CD4-positive, alpha-beta T cell treated with Interleukin-1 beta for 1 hour (primary cell): ENCODE results near the gene HOXA3.

Experiments
- DNase-seq, 2 donors: peaks; one replicate each; pipeline ENCODE4 v3.0.0-alpha.2; 2020 to 2022

The HOXA3 gene

GRCh38 chr7:27151931-27152815, at the start of gene HOXA3:
TSS of gene HOXA3 (minus strand) at chr7:27152583. CDS start at chr7:27110640, 41,943 bp downstream.
- no peak for DNase-seq

DNA sequence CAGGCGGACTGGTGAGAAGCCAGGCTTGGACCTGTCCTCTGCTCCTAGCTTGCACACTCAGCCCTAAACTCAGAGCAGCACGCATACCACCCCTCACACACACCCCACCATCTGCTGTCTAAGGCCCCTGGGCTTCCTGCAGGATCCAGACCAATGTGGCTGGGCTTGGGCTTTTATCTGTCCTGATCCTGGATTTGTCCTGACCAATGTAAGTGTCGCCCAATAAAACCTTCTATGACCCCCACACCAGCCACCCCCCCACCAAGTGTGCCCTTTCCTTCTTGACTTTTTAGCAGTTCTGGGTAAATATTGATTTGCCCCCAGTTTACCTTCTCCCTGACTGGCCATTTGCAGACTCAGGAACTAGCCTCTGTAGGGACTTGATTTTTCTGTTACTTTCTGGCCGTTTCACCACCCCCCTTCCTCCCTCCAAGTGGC, 49.2 kb upstream of the HOXA3 start:
- no peak for DNase-seq

DNA sequence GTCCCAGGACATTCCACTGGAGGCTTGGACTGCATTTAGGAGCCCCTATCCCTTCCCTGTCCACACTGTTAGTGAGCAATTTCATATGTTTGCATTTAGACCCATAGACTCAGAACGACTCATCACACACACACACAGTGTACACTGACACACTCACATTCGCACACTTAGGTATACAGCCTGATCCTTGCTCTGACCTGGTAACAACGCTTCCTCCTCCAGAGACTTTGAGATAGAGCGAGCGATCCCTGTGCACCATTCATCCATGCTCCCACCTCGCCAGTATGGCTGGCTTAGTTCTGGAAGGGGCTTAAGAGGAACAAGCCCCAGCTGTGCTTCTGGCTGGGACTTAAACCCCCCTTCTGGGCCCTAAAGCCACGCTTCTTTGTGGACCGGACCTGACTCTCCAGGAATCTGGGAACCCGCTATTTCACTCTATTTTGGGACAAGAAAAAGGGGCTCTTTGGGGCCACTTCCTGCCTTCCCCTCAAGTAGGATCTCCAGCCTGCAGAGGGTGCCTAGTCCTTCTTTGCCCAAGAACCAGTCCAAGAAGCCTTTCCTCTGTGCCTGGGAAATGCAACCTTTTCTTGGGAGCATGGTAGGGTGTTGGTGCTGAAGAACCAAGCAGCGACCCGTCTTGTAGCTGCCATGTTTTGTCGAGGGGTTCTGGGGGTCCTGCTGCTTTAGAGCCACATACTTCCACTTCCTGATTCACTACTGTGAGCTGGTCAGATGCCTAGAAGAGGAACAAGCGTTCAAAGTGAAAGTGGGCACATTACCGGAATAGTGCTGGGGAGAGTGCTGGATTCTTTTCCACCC, 48.6 kb upstream of the HOXA3 start:
- no peak for DNase-seq

DNA sequence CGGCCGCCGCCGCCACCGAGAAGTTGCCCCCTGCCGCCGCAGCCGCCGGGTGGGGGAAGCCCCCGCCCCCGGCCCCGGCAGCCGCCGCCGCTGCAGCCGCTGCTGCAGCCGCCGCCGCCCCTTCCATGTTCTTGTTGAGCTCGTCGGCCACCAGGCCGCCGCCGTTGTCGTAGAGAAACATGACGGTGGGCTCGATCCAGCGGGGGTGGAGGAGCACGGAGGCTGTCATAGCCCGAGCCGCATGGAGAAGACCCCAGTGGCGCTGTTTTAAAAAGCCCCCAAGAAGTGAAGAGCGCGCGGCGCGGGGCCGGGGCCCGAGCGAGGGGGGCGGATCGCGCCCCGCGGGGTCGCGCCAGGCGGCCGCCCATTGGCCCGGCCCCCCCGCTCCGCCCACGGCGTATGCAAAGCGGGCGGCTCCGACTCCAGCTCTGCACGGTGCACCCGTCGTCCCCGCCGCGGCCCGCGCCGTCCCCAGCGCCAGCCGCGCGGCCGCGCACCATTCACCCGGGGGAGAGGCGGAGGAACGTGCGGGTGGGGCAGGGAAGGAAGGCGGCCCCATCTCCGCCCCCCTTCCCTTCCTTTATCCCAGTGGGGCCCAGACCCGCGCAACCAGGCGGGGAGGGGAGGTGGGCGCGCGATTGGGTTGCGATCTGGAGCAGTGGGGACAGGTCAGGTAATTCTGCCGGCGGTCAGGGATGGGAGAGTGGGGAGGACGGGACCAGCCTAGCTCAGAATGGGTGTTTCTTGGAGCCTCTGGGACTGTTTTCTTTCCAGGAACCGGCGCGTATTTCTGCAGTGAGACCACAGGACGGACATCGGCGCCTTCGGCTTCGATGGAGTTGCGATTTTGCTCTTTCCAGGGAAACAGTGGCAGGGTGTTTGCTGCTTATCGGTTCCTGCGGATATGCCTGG, 47.7 kb upstream of the HOXA3 start, which contains the start of gene HOXA13:
HOXA13 (minus strand) TSS at position 243 of the 912 bp plus-strand sequence; CDS start at position 229, 14 bp downstream.
- no peak for DNase-seq

- DNase-seq, result no peak
These were observed 46.8 kb upstream of the HOXA3 start for GRCh38 chr7:27198871-27199801.

GRCh38 chr7:27198138-27198841, 45.9 kb upstream of the HOXA3 start:
- DNase-seq, result no peak

DNA sequence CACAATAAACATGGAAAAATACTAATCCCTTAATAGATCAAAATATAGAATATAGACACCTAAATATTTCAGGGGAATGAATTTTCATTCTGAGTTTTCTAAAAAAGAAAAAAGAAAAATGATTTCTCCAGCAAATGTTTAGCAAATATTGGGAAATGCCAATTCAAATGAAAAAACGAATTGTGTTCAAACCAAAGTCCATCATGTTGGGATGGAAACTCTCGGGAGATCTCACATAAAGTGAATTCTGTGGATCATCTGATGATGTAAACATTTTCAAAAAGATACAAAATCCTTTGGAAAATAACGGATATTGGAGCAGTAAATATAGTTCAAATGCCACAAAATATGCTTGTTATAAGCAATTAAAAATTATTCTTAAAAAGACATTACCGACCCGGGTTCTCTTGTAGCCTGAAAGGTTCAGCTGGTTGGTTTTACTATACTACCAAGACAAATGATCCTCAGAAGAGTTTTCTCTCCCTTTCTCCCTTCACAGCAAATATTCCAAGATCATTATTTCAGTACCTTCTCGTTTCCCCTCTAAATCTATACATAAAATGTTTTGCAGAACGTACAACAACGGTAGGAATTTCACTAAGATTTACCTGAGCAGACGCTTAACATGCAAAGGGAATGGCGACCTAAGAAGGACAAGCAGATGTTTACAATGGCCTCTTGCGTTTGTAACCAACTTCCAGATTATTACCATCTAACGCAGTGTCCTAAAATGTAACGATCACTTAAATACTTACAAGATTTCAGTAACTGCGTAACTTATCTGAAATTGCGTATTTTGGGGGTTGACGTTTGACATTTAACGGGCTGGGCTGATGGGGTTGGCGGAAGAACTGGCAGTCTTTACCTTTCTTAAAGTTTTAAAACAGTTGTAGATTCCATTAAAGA, 45.0 kb upstream of the HOXA3 start:
- DNase-seq, result no peak

GRCh38 chr7:27196287-27196767, 43.9 kb upstream of the HOXA3 start:
- DNase-seq, result peak; percentile 77 to 81

GRCh38 chr7:27194686-27195379, 42.5 kb upstream of the HOXA3 start:
- DNase-seq, result no peak

- DNase-seq, result no peak
These were observed 41.6 kb upstream of the HOXA3 start for GRCh38 chr7:27194002-27194352.

DNA sequence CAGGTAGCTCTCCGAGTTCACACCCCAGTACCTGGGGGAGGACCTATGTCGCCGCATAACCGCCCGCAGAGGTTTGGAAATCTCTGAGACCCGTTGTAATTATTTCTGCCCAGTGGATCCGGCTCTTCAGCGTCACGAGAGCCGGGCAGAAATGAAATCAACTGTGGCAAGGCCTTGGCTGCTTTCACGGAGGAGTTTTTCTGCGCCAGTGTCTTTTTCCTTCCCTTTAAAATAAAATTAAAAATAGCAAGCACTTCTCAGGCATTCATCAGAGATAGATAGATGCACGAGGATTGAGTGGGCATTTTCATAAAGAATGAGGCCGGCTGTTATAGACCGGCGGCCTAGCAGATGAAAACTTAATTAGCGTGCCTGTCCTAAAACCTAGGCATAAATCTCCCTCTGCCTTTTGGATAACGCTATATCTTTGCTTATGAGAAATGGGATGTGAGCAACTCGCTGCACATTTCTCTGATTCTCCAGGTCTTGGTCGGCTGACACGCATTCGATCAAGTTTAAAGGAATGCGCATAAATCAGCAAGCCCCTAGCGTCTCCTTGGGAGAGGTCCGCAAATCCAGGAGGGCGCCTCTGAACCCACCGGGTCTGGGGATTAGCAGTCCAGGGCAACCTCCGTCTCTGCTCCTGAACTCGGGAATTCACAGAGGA, 41.1 kb upstream of the HOXA3 start:
- DNase-seq, result no peak

DNA sequence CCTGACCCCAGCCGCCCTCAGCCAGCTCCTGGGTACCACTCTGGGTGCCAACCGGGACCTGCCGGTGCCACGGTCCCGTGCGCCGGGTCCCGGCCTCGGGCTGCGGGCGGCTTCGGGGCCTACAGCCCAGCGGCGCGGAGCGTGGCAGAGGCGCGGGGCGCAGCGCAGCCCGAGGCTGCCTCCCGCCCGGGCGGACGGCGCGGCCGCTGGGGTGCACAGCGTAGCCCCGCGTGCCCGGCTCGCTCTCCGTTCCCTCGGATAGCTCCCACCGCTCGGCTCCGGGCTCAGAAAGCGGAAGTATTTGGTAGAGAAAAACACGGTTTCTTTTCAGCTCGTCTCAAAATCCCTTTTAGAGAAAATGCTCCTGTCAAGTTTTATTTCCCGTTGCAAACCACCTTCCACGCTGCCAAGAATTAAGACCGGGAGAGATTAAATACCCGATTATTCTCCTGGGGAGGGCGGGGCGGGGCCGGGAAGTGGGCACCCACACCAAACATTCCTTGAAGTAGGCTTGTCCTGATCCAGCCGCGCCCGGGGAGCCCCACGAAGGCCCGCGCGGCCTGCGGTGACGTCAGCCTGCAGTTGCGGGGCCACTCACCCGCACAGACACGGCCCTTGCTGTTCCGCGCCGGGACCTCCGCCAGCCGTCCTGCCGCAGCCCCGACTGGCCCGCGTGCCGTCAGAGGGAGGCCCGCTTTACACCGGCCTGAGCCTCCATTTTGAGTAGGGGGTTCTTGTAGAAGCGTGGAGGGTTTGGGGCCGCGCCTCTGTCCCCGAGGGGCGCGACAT, 40.4 kb upstream of the HOXA3 start:
- no peak for DNase-seq

GRCh38 chr7:27191833-27192545, 39.6 kb upstream of the HOXA3 start:
- no peak for DNase-seq

DNA sequence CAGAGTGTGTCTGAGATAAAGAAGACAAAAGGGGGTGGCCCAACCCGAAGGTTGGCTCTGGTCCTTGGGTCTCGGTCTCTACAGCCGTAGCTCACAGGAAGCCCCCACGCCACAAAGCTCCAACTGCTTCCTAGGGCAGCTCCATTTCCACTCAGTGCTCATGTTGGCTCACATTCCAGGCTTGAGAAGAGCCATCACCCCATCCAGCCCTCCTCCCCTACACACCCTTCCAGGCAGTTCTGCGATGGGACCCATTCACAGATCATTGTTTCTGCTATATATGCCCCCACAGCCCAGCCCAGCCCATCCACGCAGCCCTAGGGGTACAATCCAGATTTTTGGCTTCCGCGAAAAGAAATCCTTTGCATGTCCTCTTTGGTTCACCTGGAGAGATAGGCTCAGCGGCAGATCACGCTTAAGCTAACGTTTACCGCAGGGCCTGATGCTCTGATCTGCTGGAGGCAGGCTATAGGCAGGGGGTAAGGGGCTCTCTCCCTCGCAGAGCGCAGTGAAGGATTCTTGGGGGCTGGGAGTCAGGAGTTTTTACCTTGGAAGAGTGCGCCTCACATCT, 38.9 kb upstream of the HOXA3 start:
- no peak for DNase-seq

DNA sequence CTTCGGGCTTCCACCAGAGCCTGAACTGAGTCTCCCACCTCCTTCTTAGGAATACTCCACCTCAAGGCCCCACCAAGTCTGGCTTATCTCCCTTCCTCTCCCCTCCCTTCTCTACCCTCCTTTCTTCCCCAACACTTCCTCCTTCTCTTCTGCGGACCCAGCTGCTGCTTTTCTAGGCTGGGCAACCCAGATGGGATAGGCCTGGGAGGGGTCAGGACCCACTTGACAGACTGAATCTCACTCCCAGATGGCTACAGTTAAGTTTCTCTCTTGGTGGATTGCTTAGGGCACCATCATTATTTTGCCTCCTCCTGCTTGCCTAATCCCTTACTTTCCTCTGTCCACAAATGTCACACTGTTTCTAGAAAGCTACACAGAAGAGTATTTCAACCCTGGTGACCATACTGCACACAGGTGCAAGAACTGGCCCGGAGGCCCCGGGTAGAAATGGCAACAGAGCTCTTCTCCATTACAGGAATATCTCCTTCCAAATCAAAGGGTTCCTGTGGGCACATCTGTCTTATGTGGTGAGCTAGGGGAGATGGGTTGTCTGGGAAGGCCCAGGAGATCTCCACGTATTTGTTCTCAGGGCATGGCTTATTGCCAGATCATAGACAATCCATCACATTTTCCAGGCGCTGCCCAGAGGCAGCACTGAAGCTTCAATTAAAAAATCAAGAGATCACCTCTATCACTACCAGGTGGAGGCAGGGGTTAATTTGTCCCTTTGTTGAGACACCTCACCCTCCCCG, 37.8 kb upstream of the HOXA3 start:
- no peak for DNase-seq
